Glutamatergic neuron (in vitro differentiated cells): ENCODE results near the gene CFAP161. TPM values are rescaled to one million over a fixed set of nuclear protein-coding genes. Genes with fewer than 3 reads are reported as not detected.

Experiments
- DNase-seq: peaks from one replicate; pipeline ENCODE4 v3.0.0; 2022
- H3K27ac Mint-ChIP-seq: one replicate; pipeline ENCODE4 v1.8.0; 2020; ENCODE audit warnings: mild to moderate bottlenecking, mixed read lengths, inconsistent platforms; ENCODE audit not compliant: unreplicated experiment
- H3K27me3 Mint-ChIP-seq: one replicate; pipeline ENCODE4 v1.8.0; 2020; ENCODE audit warnings: mild to moderate bottlenecking, moderate library complexity, mixed read lengths, inconsistent platforms; ENCODE audit not compliant: unreplicated experiment
- H3K36me3 Mint-ChIP-seq: one replicate; pipeline ENCODE4 v1.8.0; 2020; ENCODE audit warnings: mild to moderate bottlenecking, mixed read lengths, inconsistent platforms; ENCODE audit not compliant: unreplicated experiment
- H3K4me1 Mint-ChIP-seq: one replicate; pipeline ENCODE4 v1.8.0; 2020; ENCODE audit warnings: mild to moderate bottlenecking, low read depth, mixed read lengths, inconsistent platforms; ENCODE audit not compliant: unreplicated experiment
- H3K4me3 Mint-ChIP-seq: one replicate; pipeline ENCODE4 v1.8.0; 2020; ENCODE audit warnings: mild to moderate bottlenecking, mixed read lengths, inconsistent platforms; ENCODE audit not compliant: unreplicated experiment
- H3K9me3 Mint-ChIP-seq: one replicate; pipeline ENCODE4 v1.8.0; 2020; ENCODE audit warnings: mild to moderate bottlenecking, moderate library complexity, mixed read lengths, inconsistent platforms; ENCODE audit not compliant: unreplicated experiment
- CTCF ChIP-seq: fragments of 200-600 bp; sonication (generic); IDR thresholded peaks from one replicate; pipeline ENCODE4 v1.5.0; 2021; ENCODE audit not compliant: partially characterized antibody, unreplicated experiment
- total RNA-seq: library from RNA; stranded (reverse); fragmentation: NEBNext Ultra II Directional; extraction: Animal tissue kit (Norgen Biotek cat#: 25700); gene quantifications from one replicate; pipeline ENCODE4 v1.2.1, GENCODE V29; 2021; ENCODE audit not compliant: unreplicated experiment

CFAP161 gene
- total RNA-seq, 1 donor from 2014 or later: 0.39 TPM

GRCh38 chr15:81175496-81175895, 41.4 kb downstream of the CFAP161 start:
- Mint-ChIP-seq H3K4me1 (peaks cover 9% of the 10 kb centered on the region), H3K36me3 (no peaks in the 10 kb centered on the region), H3K9me3 (no peaks in the 10 kb centered on the region), H3K27ac (no peak overlapping the region), H3K27me3 (no peaks in the 10 kb centered on the region), H3K4me3 (no peak overlapping the region)
- TF ChIP-seq CTCF: no peak
- no peak for DNase-seq

GRCh38 chr15:81176291-81176893, 42.3 kb downstream of the CFAP161 start:
- H3K27me3 Mint-ChIP-seq: no peaks in the 10 kb centered on the region
- H3K4me3 Mint-ChIP-seq: no peak overlapping the region
- H3K9me3 Mint-ChIP-seq: no peaks in the 10 kb centered on the region
- peaks cover 4% of the 10 kb centered on the region for H3K4me1 Mint-ChIP-seq
- no peaks in the 10 kb centered on the region for H3K36me3 Mint-ChIP-seq
- no peak for DNase-seq
- H3K27ac Mint-ChIP-seq: peak overlapping the region; percentile 29
- TF ChIP-seq CTCF: no peak

GRCh38 chr15:81178365-81178764, 44.3 kb downstream of the CFAP161 start:
- Mint-ChIP-seq H3K27ac (no peak overlapping the region), H3K9me3 (no peaks in the 10 kb centered on the region), H3K36me3 (no peaks in the 10 kb centered on the region), H3K27me3 (no peaks in the 10 kb centered on the region), H3K4me1 (peaks cover 5% of the 10 kb centered on the region), H3K4me3 (no peak overlapping the region)
- no peak for TF ChIP-seq CTCF
- no peak for DNase-seq

- Mint-ChIP-seq H3K36me3 (no peaks in the 10 kb centered on the region), H3K27me3 (no peaks in the 10 kb centered on the region), H3K9me3 (no peaks in the 10 kb centered on the region), H3K27ac (no peak overlapping the region), H3K4me1 (peaks cover 7% of the 10 kb centered on the region), H3K4me3 (no peak overlapping the region)
- DNase-seq: no peak
- no peak for TF ChIP-seq CTCF
These were observed 47.1 kb downstream of the CFAP161 start for GRCh38 chr15:81181220-81181619.

GRCh38 chr15:81182031-81182755, 48.1 kb downstream of the CFAP161 start:
- no peak overlapping the region for H3K4me3 Mint-ChIP-seq
- no peaks in the 10 kb centered on the region for H3K36me3 Mint-ChIP-seq
- no peak for DNase-seq
- peaks cover 7% of the 10 kb centered on the region for H3K4me1 Mint-ChIP-seq
- H3K27ac Mint-ChIP-seq: no peak overlapping the region
- H3K27me3 Mint-ChIP-seq: no peaks in the 10 kb centered on the region
- TF ChIP-seq CTCF: no peak
- no peaks in the 10 kb centered on the region for H3K9me3 Mint-ChIP-seq
